BE2C (cell line): ENCODE results near the gene LHFPL2.
A peak's percentile ranks its signal among the peaks of the same experiment; 100 is the strongest.
"Not testable (repeated sequence)": the region's sequence is repeated elsewhere in the genome, so short reads cannot be mapped to it uniquely, and the experiment has no call there.

ENCODE experiments used
- DNase-seq: peaks from one replicate; pipeline ENCODE4 v3.0.0-alpha.2; 2020
- H3K27me3 ChIP-seq: fragments of 250-450 bp; sonication (Bioruptor Pico); 2 replicates; pipeline ENCODE4 v1.5.1; 2020; ENCODE audit warnings: mild to moderate bottlenecking
- H3K36me3 ChIP-seq: fragments of 250-450 bp; sonication (Bioruptor Pico); 2 replicates; pipeline ENCODE4 v1.5.1; 2020; ENCODE audit warnings: mild to moderate bottlenecking
- H3K4me1 ChIP-seq: fragments of 250-450 bp; sonication (Bioruptor Pico); 2 replicates; pipeline ENCODE4 v1.5.1; 2020
- H3K4me3 ChIP-seq: 2 replicates; pipeline ENCODE4 v1.5.1; 2011; ENCODE audit warnings: low read depth, low read length
- H3K9me3 ChIP-seq: fragments of 250-450 bp; sonication (Bioruptor Pico); 2 replicates; pipeline ENCODE4 v1.5.1; 2020
- TF ChIP-seq, protein P1 (sequence below): IDR thresholded peaks from 2 replicates; pipeline ENCODE4 v1.5.1; 2012; ENCODE audit warnings: mild to moderate bottlenecking, low read depth, low read length

The LHFPL2 gene

DNA sequence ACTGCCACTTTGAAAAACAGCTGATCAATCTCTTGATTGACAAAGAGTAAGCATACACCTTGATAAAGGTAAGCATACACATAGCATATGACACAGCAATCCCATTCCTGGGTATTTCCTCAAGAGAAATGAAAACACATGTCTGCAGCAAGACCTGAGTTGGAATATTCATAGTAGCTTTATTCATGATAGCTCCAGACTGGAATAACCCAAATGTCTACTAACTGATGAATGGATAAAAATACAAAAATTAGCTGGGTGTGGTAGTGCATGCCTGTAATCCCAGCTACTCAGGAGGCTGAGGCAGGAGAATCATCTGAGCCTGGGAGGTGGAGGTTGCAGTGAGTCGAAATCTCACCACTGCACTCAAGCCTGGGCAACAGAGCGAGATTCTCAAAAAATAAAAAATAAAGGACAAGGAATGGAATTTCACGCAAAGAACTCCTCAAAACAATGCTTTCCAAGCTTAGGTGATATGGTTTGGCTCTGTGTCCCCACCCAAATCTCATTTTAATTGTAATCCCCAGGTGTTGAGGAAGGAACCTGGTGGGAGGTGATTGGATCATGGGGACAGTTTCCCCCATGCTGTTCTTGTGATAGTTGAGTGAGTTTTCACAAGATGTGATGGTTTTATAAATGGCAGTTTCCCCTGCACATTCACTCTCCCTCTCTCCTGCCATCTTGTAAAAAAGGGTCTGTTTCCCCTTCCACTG, 41.1 kb upstream of the LHFPL2 start:
- no peaks in the 10 kb centered on the region for H3K9me3 ChIP-seq
- no peaks in the 10 kb centered on the region for H3K4me1 ChIP-seq
- no peak overlapping the region for H3K4me3 ChIP-seq
- TF ChIP-seq, protein P1, sequence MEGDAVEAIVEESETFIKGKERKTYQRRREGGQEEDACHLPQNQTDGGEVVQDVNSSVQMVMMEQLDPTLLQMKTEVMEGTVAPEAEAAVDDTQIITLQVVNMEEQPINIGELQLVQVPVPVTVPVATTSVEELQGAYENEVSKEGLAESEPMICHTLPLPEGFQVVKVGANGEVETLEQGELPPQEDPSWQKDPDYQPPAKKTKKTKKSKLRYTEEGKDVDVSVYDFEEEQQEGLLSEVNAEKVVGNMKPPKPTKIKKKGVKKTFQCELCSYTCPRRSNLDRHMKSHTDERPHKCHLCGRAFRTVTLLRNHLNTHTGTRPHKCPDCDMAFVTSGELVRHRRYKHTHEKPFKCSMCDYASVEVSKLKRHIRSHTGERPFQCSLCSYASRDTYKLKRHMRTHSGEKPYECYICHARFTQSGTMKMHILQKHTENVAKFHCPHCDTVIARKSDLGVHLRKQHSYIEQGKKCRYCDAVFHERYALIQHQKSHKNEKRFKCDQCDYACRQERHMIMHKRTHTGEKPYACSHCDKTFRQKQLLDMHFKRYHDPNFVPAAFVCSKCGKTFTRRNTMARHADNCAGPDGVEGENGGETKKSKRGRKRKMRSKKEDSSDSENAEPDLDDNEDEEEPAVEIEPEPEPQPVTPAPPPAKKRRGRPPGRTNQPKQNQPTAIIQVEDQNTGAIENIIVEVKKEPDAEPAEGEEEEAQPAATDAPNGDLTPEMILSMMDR, result no peak
- H3K27me3 ChIP-seq, result no peaks in the 10 kb centered on the region
- no peaks in the 10 kb centered on the region for H3K36me3 ChIP-seq
- no peak for DNase-seq

DNA sequence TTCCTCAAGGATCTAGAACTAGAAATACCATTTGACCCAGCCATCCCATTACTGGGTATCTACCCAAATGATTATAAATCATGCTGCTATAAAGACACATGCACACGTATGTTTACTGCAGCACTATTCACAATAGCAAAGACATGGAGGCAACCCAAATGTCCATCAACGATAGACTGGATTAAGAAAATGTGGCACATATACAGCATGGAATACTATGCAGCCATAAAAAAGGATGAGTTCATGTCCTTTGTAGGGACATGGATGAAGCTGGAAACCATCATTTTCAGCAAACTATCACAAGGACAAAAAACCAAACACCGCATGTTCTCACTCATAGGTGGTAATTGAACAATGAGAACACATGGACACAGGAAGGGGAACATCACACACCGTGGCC, 38.9 kb upstream of the LHFPL2 start:
- H3K9me3 ChIP-seq, result not testable (repeated sequence)

DNA sequence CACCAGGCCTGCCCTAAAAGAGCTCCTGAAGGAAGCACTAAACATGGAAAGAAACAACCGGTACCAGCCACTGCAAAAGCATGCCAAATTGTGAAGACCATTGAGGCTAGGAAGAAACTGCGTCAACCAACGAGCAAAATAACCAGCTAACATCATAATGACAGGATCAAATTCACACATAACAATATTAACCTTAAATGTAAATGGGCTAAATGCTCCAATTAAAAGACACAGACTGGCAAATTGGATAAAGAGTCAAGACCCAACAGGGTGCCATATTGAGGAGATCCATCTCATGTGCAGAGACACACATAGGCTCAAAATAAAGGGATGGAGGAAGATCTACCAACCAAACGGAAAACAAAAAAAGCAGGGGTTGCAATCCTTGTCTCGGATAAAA, 35.3 kb upstream of the LHFPL2 start:
- H3K36me3 ChIP-seq, H3K27me3 ChIP-seq, H3K9me3 ChIP-seq, H3K4me1 ChIP-seq, H3K4me3 ChIP-seq, DNase-seq: not testable (repeated sequence)

More for the DNA sequence above, 38.9 kb upstream of the LHFPL2 start:
- not testable (repeated sequence) for DNase-seq, H3K36me3 ChIP-seq, H3K27me3 ChIP-seq, H3K4me3 ChIP-seq, H3K4me1 ChIP-seq

DNA sequence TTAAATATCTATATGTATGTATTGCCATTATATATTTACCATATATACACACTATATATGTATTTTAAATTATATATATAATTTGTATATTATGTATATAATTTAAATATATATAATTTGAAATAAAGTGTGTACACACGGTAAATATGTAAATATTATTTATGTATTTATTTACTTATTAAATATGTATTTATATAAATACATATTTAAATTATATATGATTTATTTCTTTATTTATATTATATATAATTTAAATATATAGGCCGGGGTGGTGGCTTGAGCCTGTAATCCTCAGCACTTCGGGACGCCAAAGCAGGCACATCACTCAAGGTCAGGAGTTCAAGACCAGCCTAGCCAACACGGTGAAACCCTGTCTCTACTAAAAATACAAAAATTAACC, 31.3 kb upstream of the LHFPL2 start:
- Histone ChIP-seq H3K36me3 (no peaks in the 10 kb centered on the region), H3K27me3 (no peaks in the 10 kb centered on the region), H3K4me3 (no peak overlapping the region), H3K4me1 (peaks cover 19% of the 10 kb centered on the region), H3K9me3 (peaks cover 2% of the 10 kb centered on the region; the same call in 1 of the 2 replicates)
- TF ChIP-seq, protein P1, result no peak
- DNase-seq, result no peak

DNA sequence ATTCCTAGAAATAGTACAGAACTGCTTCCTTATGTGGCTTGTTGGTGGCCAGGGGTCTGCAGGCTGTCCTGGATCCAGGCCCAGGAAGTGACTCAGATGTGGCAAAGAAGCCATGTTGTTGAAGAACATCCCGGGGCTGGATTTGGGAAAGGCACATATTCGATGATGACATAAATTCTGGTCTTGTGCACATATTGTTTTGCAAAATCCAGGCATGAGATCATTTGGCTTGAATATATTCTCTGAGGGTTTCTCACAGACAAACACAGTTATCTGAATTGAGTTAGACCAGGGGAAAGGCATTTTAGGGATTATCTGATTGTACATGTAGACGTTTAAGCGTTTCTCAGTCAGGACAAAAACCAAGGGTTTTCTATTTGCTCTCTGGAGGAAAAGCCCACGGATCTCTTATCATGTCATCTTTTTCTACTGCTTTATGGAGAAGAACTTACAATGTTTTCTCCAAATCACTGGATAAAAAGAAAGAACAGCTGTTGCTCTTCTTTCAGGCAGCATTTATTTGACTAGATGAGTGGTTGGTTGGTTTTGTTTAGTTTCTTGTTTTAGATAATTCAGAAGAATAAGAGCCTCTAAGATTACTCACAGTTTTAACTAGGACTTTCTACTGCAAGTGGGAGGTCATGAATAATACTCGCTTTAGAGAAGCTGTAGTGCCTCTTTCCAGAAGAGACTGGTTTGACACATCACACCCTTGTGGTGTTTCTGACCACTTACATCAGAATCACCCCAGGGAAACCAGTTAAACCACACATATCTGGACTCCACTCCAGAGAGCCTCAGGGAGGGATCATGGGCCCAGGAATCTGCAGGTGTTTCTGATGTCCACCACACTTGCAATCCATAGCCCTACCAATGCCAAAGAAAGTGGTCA, 29.5 kb upstream of the LHFPL2 start:
- peak; percentile 65 for DNase-seq
- TF ChIP-seq, protein P1, result peak; percentile 24; the same call in 1 of the 2 replicates
- H3K4me3 ChIP-seq, result no peak overlapping the region

DNA sequence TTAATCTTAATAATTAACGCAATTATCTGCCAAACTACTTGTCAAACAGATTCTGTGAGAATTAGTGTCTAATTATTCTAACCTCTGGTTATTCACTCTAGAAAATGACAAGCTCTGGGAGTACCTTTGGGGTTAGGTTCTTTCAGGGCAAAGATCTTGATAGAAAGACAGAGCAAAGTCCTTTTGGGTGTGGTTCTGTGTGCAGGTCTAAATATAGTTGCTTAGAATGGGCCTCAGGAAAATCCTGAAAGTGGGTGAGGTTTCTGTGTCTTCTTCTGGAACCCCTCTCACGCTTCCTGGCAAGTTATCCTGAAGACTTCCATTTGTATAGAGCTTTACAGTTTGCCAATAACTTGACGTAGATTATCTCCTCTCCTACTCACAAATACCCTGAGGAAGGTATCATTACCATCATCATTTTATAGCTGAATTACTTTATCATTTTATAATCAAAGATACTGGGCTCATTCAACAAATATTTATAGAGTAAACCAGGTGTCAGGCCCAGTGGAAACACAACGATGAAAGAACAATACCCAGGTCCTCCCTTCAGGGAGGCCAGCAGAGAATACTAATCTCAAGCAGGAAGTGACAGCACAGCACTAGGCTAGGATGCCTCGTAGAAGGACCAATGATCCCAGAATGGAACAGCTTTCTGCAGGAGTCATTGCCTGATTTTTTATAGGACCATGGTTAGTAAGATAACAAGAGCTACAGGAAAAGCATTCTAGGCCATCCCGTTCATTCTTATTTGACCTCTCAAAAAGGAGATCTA, 27.6 kb upstream of the LHFPL2 start:
- no peaks in the 10 kb centered on the region for H3K27me3 ChIP-seq
- TF ChIP-seq, protein P1, result no peak
- H3K4me1 ChIP-seq, result peaks cover 28% of the 10 kb centered on the region
- no peak overlapping the region for H3K4me3 ChIP-seq
- no peaks in the 10 kb centered on the region for H3K9me3 ChIP-seq
- H3K36me3 ChIP-seq, result no peaks in the 10 kb centered on the region
- DNase-seq, result no peak

More for the DNA sequence above, 29.5 kb upstream of the LHFPL2 start:
- Histone ChIP-seq H3K9me3 (peaks cover 2% of the 10 kb centered on the region; the same call in 1 of the 2 replicates), H3K4me1 (peaks cover 19% of the 10 kb centered on the region), H3K36me3 (no peaks in the 10 kb centered on the region), H3K27me3 (no peaks in the 10 kb centered on the region)

DNA sequence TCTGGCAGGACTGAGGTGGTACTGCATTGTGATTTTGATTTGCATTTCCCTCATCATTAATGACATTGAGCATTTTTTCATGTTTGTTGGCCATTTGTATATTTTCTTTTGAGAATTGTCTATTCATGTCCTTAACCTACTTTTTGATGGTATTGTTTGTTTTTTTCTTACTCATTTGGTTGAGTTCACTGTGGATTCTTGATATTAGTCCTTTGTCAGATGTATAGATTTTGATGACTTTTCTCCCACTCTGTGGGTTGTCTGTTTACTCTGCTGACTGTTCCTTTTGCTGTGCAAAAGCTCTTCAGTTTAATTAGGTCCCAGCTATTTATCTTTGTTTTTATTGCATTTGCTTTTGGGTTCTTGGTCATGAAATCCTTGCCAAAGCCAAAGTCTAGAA, 25.3 kb upstream of the LHFPL2 start:
- DNase-seq, H3K9me3 ChIP-seq, H3K27me3 ChIP-seq, H3K4me3 ChIP-seq, H3K36me3 ChIP-seq: not testable (repeated sequence)
- peaks cover 27% of the 10 kb centered on the region for H3K4me1 ChIP-seq
